HG03064 (cell line): ENCODE results near the gene ATP8A2.

Experiments used
- ATAC-seq: cut with Tn5 transposase; IDR thresholded peaks from one replicate; pipeline ENCODE4 v1.9.1; 2021; ENCODE audit warnings: low read depth; ENCODE audit not compliant: unreplicated experiment

ATP8A2 gene

GRCh38 chr13:25607096-25607495 lies 235.3 kb downstream of the ATP8A2 start:
- ATAC-seq, result no peak

- no peak for ATAC-seq
These were observed 236.4 kb downstream of the ATP8A2 start for GRCh38 chr13:25608181-25608580.

- no peak for ATAC-seq
These were observed 244.9 kb downstream of the ATP8A2 start for GRCh38 chr13:25616674-25617073.

GRCh38 chr13:25619897-25620296 lies 248.1 kb downstream of the ATP8A2 start:
- ATAC-seq, result no peak

- no peak for ATAC-seq
These were observed 253.6 kb downstream of the ATP8A2 start for GRCh38 chr13:25625414-25625813.

- ATAC-seq, result no peak
These were observed 258.6 kb downstream of the ATP8A2 start for GRCh38 chr13:25630329-25630900.

GRCh38 chr13:25632166-25632888 lies 260.6 kb downstream of the ATP8A2 start:
- no peak for ATAC-seq

- no peak for ATAC-seq
These were observed 261.3 kb downstream of the ATP8A2 start for GRCh38 chr13:25633093-25633492.

- no peak for ATAC-seq
These were observed 273.9 kb downstream of the ATP8A2 start for GRCh38 chr13:25645681-25646080.

GRCh38 chr13:25649001-25649633 lies 277.3 kb downstream of the ATP8A2 start:
- ATAC-seq, result no peak

- ATAC-seq, result no peak
These were observed 281.0 kb downstream of the ATP8A2 start for GRCh38 chr13:25652764-25653163.

- ATAC-seq, result no peak
These were observed 282.5 kb downstream of the ATP8A2 start for GRCh38 chr13:25654322-25654721.

GRCh38 chr13:25657157-25657556 lies 285.4 kb downstream of the ATP8A2 start:
- no peak for ATAC-seq

GRCh38 chr13:25659091-25659795 lies 287.5 kb downstream of the ATP8A2 start:
- no peak for ATAC-seq

GRCh38 chr13:25660996-25661395 lies 289.2 kb downstream of the ATP8A2 start:
- ATAC-seq, result no peak

- ATAC-seq, result no peak
These were observed 290.7 kb downstream of the ATP8A2 start for GRCh38 chr13:25662516-25662915.

GRCh38 chr13:25668345-25668744 lies 296.6 kb downstream of the ATP8A2 start:
- ATAC-seq, result no peak

- no peak for ATAC-seq
These were observed 301.9 kb downstream of the ATP8A2 start for GRCh38 chr13:25673711-25674110.

- no peak for ATAC-seq
These were observed 302.6 kb downstream of the ATP8A2 start for GRCh38 chr13:25674371-25674770.

- ATAC-seq, result no peak
These were observed 303.3 kb downstream of the ATP8A2 start for GRCh38 chr13:25675060-25675459.

- no peak for ATAC-seq
These were observed 306.2 kb downstream of the ATP8A2 start for GRCh38 chr13:25677956-25678355.
